ENCODE measurements around the gene TNFRSF13B. TPM values are rescaled to one million over a fixed set of nuclear protein-coding genes. Genes with fewer than 3 reads are reported as not detected.

TNFRSF13B gene
- total RNA-seq, 2 donors from 2014 or later, result not detected

GRCh38 chr17:16943032-16943352 lies 28.9 kb downstream of the TNFRSF13B start:
- intact Hi-C loops (cut with DNase I), result no loop called here
- ATAC-seq, result no peak
- H3K4me3 ChIP-seq, result no peak overlapping the region
- H3K4me1 ChIP-seq, result peaks cover 9% of the 10 kb centered on the region
- no peaks in the 10 kb centered on the region for H3K27me3 ChIP-seq
- H3K27ac ChIP-seq, result no peak overlapping the region
- 78 to 80% methylated on average over 2 to 3 of the region's 3 CpGs for WGBS, 2 donors
- H3K36me3 ChIP-seq (replicated peaks in 1 of 2; ENCODE audit: insufficient read depth in 1 of 2, low read depth in 2 of 2), result no peaks in the 10 kb centered on the region
- DNase-seq, result no peak
- no peaks in the 10 kb centered on the region for H3K9me3 ChIP-seq
- no peak for TF ChIP-seq POLR2A (IDR thresholded peaks at IDR 0.05)
- TF ChIP-seq CTCF (IDR thresholded peaks at IDR 0.05), result no peak

- H3K27me3 ChIP-seq, result no peaks in the 10 kb centered on the region
- DNase-seq, result no peak
- H3K9me3 ChIP-seq, result no peaks in the 10 kb centered on the region
- H3K27ac ChIP-seq, result no peak overlapping the region
- intact Hi-C loops (cut with DNase I), result no loop called here
- TF ChIP-seq POLR2A (IDR thresholded peaks at IDR 0.05) (no peak), CTCF (IDR thresholded peaks at IDR 0.05) (no peak)
- 89 to 91% methylated on average over 15 to 21 of the region's 21 CpGs for WGBS, 2 donors
- ATAC-seq, result no peak
- no peak overlapping the region for H3K4me3 ChIP-seq
- peaks cover 9% of the 10 kb centered on the region for H3K4me1 ChIP-seq
- no peaks in the 10 kb centered on the region for H3K36me3 ChIP-seq (replicated peaks in 1 of 2; ENCODE audit: insufficient read depth in 1 of 2, low read depth in 2 of 2)
Observed at GRCh38 chr17:16942141-16943031, 29.5 kb downstream of the TNFRSF13B start.

- 85 to 91% methylated on average over 15 of the region's 15 CpGs for WGBS, 2 donors
- intact Hi-C loops (cut with DNase I), result no loop called here
- Histone ChIP-seq H3K9me3 (no peaks in the 10 kb centered on the region), H3K27ac (no peak overlapping the region), H3K4me1 (peaks cover 9% of the 10 kb centered on the region), H3K4me3 (no peak overlapping the region), H3K27me3 (no peaks in the 10 kb centered on the region), H3K36me3 (replicated peaks in 1 of 2; ENCODE audit: insufficient read depth in 1 of 2, low read depth in 2 of 2) (no peaks in the 10 kb centered on the region)
- ATAC-seq (no peak), DNase-seq (peak in 1 of 4 donors; percentile 8)
- TF ChIP-seq CTCF (IDR thresholded peaks at IDR 0.05) (no peak), POLR2A (IDR thresholded peaks at IDR 0.05) (no peak)
Observed at GRCh38 chr17:16941072-16942036, 30.6 kb downstream of the TNFRSF13B start.

GRCh38 chr17:16940116-16940881 lies 31.6 kb downstream of the TNFRSF13B start:
- intact Hi-C loops (cut with DNase I), result no loop called here
- no peaks in the 10 kb centered on the region for H3K36me3 ChIP-seq (replicated peaks in 1 of 2; ENCODE audit: insufficient read depth in 1 of 2, low read depth in 2 of 2)
- WGBS, 2 donors, result 75 to 83% methylated on average over 10 to 14 of the region's 18 CpGs
- H3K9me3 ChIP-seq, result no peaks in the 10 kb centered on the region
- ATAC-seq (no peak), DNase-seq (peak in 1 of 4 donors; percentile 4)
- H3K4me1 ChIP-seq, result peaks cover 4% of the 10 kb centered on the region
- H3K27me3 ChIP-seq, result no peaks in the 10 kb centered on the region
- H3K4me3 ChIP-seq, result no peak overlapping the region
- no peak overlapping the region for H3K27ac ChIP-seq
- TF ChIP-seq POLR2A (IDR thresholded peaks at IDR 0.05) (no peak), CTCF (IDR thresholded peaks at IDR 0.05) (no peak)
